K562 (cell line): ENCODE measurements around the gene DDIT3. TPM values are rescaled to one million over a fixed set of nuclear protein-coding genes. Genes with fewer than 3 reads are reported as not detected.

Source experiments
- ATAC-seq: fragments of 200-7000 bp; cut with Tn5 transposase; 3 replicates; pipeline ENCODE4 v1.9.1; 2020; ENCODE audit warnings: moderate library complexity
- BruUV-seq: library from RNA; stranded (reverse); fragments of 400-500 nt; replicated peaks from 2 replicates; lab custom pipeline; 2021; lab: Mats Ljungman, UMichigan
- CTCF ChIA-PET: fragments of 300-600 bp; formaldehyde crosslinking; extraction: SDS; loops from one replicate; lab custom pipeline; 2021; ENCODE audit warnings: low intra/inter-chr PET ratio; lab: Yijun Ruan, JAX
- POLR2A ChIA-PET: fragments of 300-600, 350-650 bp; sonication (Branson Sonifier 250); formaldehyde crosslinking; extraction: SDS; loops from one replicate; lab custom pipeline; 2021; ENCODE audit warnings: antibody characterized with exemption, inconsistent platforms; lab: Yijun Ruan, JAX
- DNase-seq, 4 experiments: peaks; one replicate each; pipeline versions ENCODE4 v3.0.0 to v3.0.0-alpha.2; 2011 to 2018; ENCODE audit warnings: low spot score in 3 of 4, mixed read lengths in 3 of 4; ENCODE audit errors: extremely low read depth in 1 of 4
- FAIRE-seq: peaks from 2 replicates; lab custom pipeline; 2011; peaks lifted over from hg19 to GRCh38; lab: Jason Lieb, UNC
- H2AFZ ChIP-seq: 2 replicates; pipeline ENCODE4 v1.6.0; 2011; ENCODE audit warnings: low read depth, low read length, control low read depth, inconsistent platforms
- H3K27ac ChIP-seq: fragments of 200-600 bp; 3 replicates; pipeline ENCODE4 v1.8.0; 2011; ENCODE audit warnings: low read depth, mild to moderate bottlenecking, control low read depth, inconsistent platforms, low read length, moderate library complexity, mixed read lengths; ENCODE audit errors: extremely low read depth
- H3K27me3 ChIP-seq, 2 experiments: fragments of 300-600 bp in 1 of 2; 2 replicates in 1 of 2; 3 replicates in 1 of 2; pipeline versions ENCODE4 v1.6.0 to v1.8.0; 2011; ENCODE audit warnings: inconsistent platforms in 2 of 2, low read length in 2 of 2, mild to moderate bottlenecking in 1 of 2, mixed read lengths in 1 of 2, moderate library complexity in 1 of 2; ENCODE audit not compliant: control insufficient read depth in 2 of 2, insufficient read depth in 2 of 2
- H3K36me3 ChIP-seq: fragments of 300-600 bp; 3 replicates; pipeline ENCODE4 v1.8.0; 2011; ENCODE audit warnings: mild to moderate bottlenecking, low read length, inconsistent platforms; ENCODE audit not compliant: control insufficient read depth, insufficient read depth
- H3K4me1 ChIP-seq, 2 experiments: fragments of 200-600 bp in 1 of 2; replicated peaks in 1 of 2; 2 replicates in 1 of 2; 3 replicates in 1 of 2; pipeline versions ENCODE4 v1.5.1 to v1.8.0; 2011; ENCODE audit warnings: inconsistent platforms in 2 of 2, low read length in 2 of 2, mild to moderate bottlenecking in 1 of 2, mixed read lengths in 1 of 2, moderate library complexity in 1 of 2; ENCODE audit not compliant: control insufficient read depth in 2 of 2, insufficient read depth in 2 of 2
- H3K4me2 ChIP-seq: 2 replicates; pipeline ENCODE4 v1.6.1; 2011; ENCODE audit warnings: low read length, control low read depth, inconsistent platforms, mixed read lengths; ENCODE audit not compliant: insufficient read depth
- H3K4me3 ChIP-seq: fragments of 200-600 bp; sonication (generic), shearing (Covaris generic); 2 replicates; pipeline ENCODE4 v1.5.1; 2016; ENCODE audit warnings: control low read depth, inconsistent platforms
- H3K79me2 ChIP-seq: fragments of 200-600 bp; 3 replicates; pipeline ENCODE4 v1.8.0; 2011; ENCODE audit warnings: low read length, inconsistent platforms; ENCODE audit not compliant: control insufficient read depth, insufficient read depth
- H3K9ac ChIP-seq, 2 experiments: 2 replicates each; pipeline versions ENCODE4 v1.6.0 to v1.6.1; 2011; ENCODE audit warnings: low read depth in 2 of 2, low read length in 2 of 2, control low read depth in 1 of 2, inconsistent platforms in 1 of 2, mild to moderate bottlenecking in 1 of 2, mixed read lengths in 1 of 2; ENCODE audit not compliant: insufficient read depth in 1 of 2
- H3K9me1 ChIP-seq: one replicate; pipeline ENCODE4 v1.6.0; 2011; ENCODE audit warnings: inconsistent platforms, mild to moderate bottlenecking, low read length, moderate library complexity; ENCODE audit not compliant: control insufficient read depth, insufficient read depth
- H3K9me3 ChIP-seq: replicated peaks from 2 replicates; pipeline ENCODE4 v1.5.1; 2011; ENCODE audit warnings: low read depth, low read length, inconsistent platforms; ENCODE audit not compliant: control insufficient read depth, insufficient read depth
- H4K20me1 ChIP-seq: replicated peaks from 2 replicates; pipeline ENCODE4 v1.6.1; 2011; ENCODE audit warnings: low read length, inconsistent platforms, mixed read lengths; ENCODE audit not compliant: control insufficient read depth, insufficient read depth
- CTBP1 ChIP-seq: fragments of 450-650 bp; IDR thresholded peaks from 2 replicates; pipeline ENCODE4 v1.6.1; 2016; ENCODE audit warnings: borderline replicate concordance
- ERF ChIP-seq: fragments of 450-650 bp; formaldehyde crosslinking; IDR thresholded peaks from 2 replicates; pipeline ENCODE4 v1.4.0; 2020; ENCODE audit warnings: mild to moderate bottlenecking, mixed read lengths
- HDAC3 ChIP-seq: fragments of 450-650 bp; IDR thresholded peaks from 2 replicates; pipeline ENCODE4 v1.6.1; 2018; ENCODE audit warnings: borderline replicate concordance, mild to moderate bottlenecking, moderate library complexity; ENCODE audit not compliant: partially characterized antibody
- KHSRP ChIP-seq: fragments of 450-650 bp; IDR thresholded peaks from 2 replicates; pipeline ENCODE4 v1.6.1; 2017
- MAX ChIP-seq: sonication (generic); formaldehyde crosslinking; IDR thresholded peaks from 2 replicates; pipeline ENCODE4 v1.9.0; 2022; ENCODE audit warnings: mild to moderate bottlenecking, missing genetic modification reagents
- MEIS2 ChIP-seq: fragments of 450-650 bp; IDR thresholded peaks from 2 replicates; pipeline ENCODE4 v1.6.1; 2014; ENCODE audit warnings: mild to moderate bottlenecking; ENCODE audit not compliant: partially characterized antibody
- NBN ChIP-seq: fragments of 450-650 bp; IDR thresholded peaks from 2 replicates; pipeline ENCODE4 v1.6.1; 2016; ENCODE audit warnings: low read depth, mild to moderate bottlenecking
- NR2C2 ChIP-seq, 2 experiments: fragments of 200-800 bp in 1 of 2; sonication (Bioruptor generic) in 1 of 2; sonication (generic) in 1 of 2; formaldehyde crosslinking in 1 of 2; IDR thresholded peaks; 2 replicates each; pipeline versions ENCODE4 v1.6.1 to v1.8.0; 2016 to 2022; ENCODE audit warnings: mild to moderate bottlenecking in 1 of 2, missing compliant biosample characterization in 1 of 2, missing genetic modification characterization in 1 of 2, missing genetic modification reagents in 1 of 2
- POLR2AphosphoS2 ChIP-seq: IDR thresholded peaks from 2 replicates; pipeline ENCODE4 v1.6.1; 2012; ENCODE audit warnings: low read length, improper control_type of control experiment
- RBBP5 ChIP-seq: fragments of 200-600 bp; sonication (generic); IDR thresholded peaks from 2 replicates; pipeline ENCODE4 v1.6.1; 2012; ENCODE audit warnings: borderline replicate concordance, mild to moderate bottlenecking, low read length, control low read depth, inconsistent platforms; ENCODE audit not compliant: insufficient read depth, poor library complexity, severe bottlenecking
- TEAD1 ChIP-seq, 2 experiments: fragments of 450-650 bp in 1 of 2; sonication (generic) in 1 of 2; formaldehyde crosslinking; IDR thresholded peaks; 2 replicates each; pipeline versions ENCODE4 v1.4.0 to v1.8.0; 2020 to 2022; ENCODE audit warnings: mild to moderate bottlenecking in 2 of 2, missing genetic modification reagents in 1 of 2
- THRAP3 ChIP-seq: fragments of 450-650 bp; IDR thresholded peaks from 2 replicates; pipeline ENCODE4 v1.6.1; 2016; ENCODE audit warnings: mild to moderate bottlenecking, inconsistent platforms, borderline replicate concordance
- ZKSCAN8 ChIP-seq: fragments of 200-800 bp; sonication (Bioruptor generic); IDR thresholded peaks from 2 replicates; pipeline ENCODE4 v1.6.1; 2016; ENCODE audit warnings: missing genetic modification characterization, missing compliant biosample characterization
- ZMIZ1 ChIP-seq, 2 experiments: fragments of 150-350 bp in 1 of 2; IDR thresholded peaks; 2 replicates each; pipeline ENCODE4 v1.6.1; 2012 to 2016; ENCODE audit warnings: low read depth in 2 of 2, low read length in 2 of 2, mild to moderate bottlenecking in 1 of 2, moderate library complexity in 1 of 2
- ZNF253 ChIP-seq: fragments of 250-450 bp; sonication (Bioruptor Pico); conservative IDR thresholded peaks from 2 replicates; pipeline ENCODE4 v1.6.1; 2021; ENCODE audit warnings: mild to moderate bottlenecking
- ZNF780A ChIP-seq: fragments of 250-450 bp; sonication (Bioruptor Pico); IDR thresholded peaks from 2 replicates; pipeline ENCODE4 v1.5.0; 2021; ENCODE audit warnings: mild to moderate bottlenecking
- WGBS: fragments of 100-300 bp; shearing (Covaris generic); methylation state at CpG from one replicate; pipeline ENCODE4 v1.1.6; 2016; ENCODE audit warnings: low coverage, mixed read lengths; ENCODE audit not compliant: insufficient coverage; ENCODE audit errors: missing lambda C conversion rate; 5-methylcytosine and 5-hydroxymethylcytosine counted together
- in situ Hi-C: fragments of 300-500 bp; cut with MboI; formaldehyde crosslinking; loops from 4 replicates; pipeline ENCODE4 v1.15.0; 2018; ENCODE audit warnings: inconsistent platforms, mixed read lengths
- intact Hi-C: fragments of 100-400 bp; cut with micrococcal nuclease; formaldehyde crosslinking; loops from 2 replicates; pipeline ENCODE4 v1.14.2; 2022
- polyA plus RNA-seq, 8 experiments: library from polyadenylated mRNA; depleted of rRNA in 4 of 8; stranded (reverse) in 5 of 8; unstranded in 3 of 8; fragments of >200 nt; fragmentation: Nextera tagmentation in 2 of 8; fragmentation: Illumina TruSeq in 1 of 8; extraction: Ambion mirVana in 2 of 8; extraction: Trizol in 1 of 8; gene quantifications; 2 replicates each; pipeline versions ENCODE4 v1.2.1 to v1.2.3, GENCODE V29; 2011 to 2014; ENCODE audit warnings: inconsistent platforms in 1 of 8, missing spikeins in 1 of 8
- total RNA-seq, 7 experiments: library from RNA; depleted of rRNA in 6 of 7; stranded (reverse); fragments of >200 nt in 6 of 7; fragmentation: Illumina TruSeq in 2 of 7; extraction: Trizol in 2 of 7; gene quantifications; 2 replicates each; pipeline versions ENCODE4 v1.2.1 to v1.2.3, GENCODE V29; 2011 to 2021; ENCODE audit warnings: low replicate concordance in 1 of 7

DDIT3 gene
- total and polyA plus RNA-seq, 9 of the 15 experiments (the other 6 are each of a cell fraction or from before 2014, with no cell fraction given): 59.1 to 272 (median 89.9) TPM

- peak; percentile 89; the same call in 1 of the 2 replicates for TF ChIP-seq THRAP3
- TF ChIP-seq RBBP5: no peak
These were observed 3.6 kb downstream of the DDIT3 start (continued) for GRCh38 chr12:57516617-57517153.

GRCh38 chr12:57515934-57516541 lies 4.3 kb downstream of the DDIT3 start:
- peaks cover 52% of the 10 kb centered on the region for H4K20me1 ChIP-seq
- 55% methylated on average over 11 of the region's 11 CpGs for WGBS
- DNase-seq (peak in 1 of 4 experiments; percentile 48), ATAC-seq (peak; percentile 7), FAIRE-seq (no peak)
- no peak overlapping the region for H3K4me3 ChIP-seq
- H3K9me1 ChIP-seq: peaks cover 7% of the 10 kb centered on the region
- H3K79me2 ChIP-seq: peaks cover 41% of the 10 kb centered on the region
- TSS peak; percentile 26 for BruUV-seq
- H3K4me1 ChIP-seq: peaks cover 6 to 21% of the 10 kb centered on the region in 2 experiments
- 0 out of 2 replicates have a peak overlapping the region, but pooled peaks have one; percentile 9 for H3K4me2 ChIP-seq
- H2AFZ ChIP-seq: no peak overlapping the region
- H3K36me3 ChIP-seq: peaks cover 88% of the 10 kb centered on the region
- in situ Hi-C loops (no loop called here), intact Hi-C loops (no loop called here)
- ChIA-PET POLR2A (interaction anchor here (0.7 to 10.1 kb wide), 23 partner anchors 8 to 271 kb away, joined by 3 to 184 read pairs (median 4); partner anchors contain the start of genes ARHGEF25 and DCTN2), CTCF (no interaction called here)
- no peak overlapping the region for H3K9ac ChIP-seq
- no peaks in the 10 kb centered on the region for H3K27me3 ChIP-seq
- H3K9me3 ChIP-seq: no peaks in the 10 kb centered on the region
- peak overlapping the region; percentile 59; the same call in 1 of the 3 replicates for H3K27ac ChIP-seq
- peak; percentile 36; the same call in 1 of the 2 replicates for TF ChIP-seq KHSRP
- TF ChIP-seq ZNF780A (CRISPR knock-in tag): peak; percentile 53; the same call in 1 of the 2 replicates
- 0 out of 2 replicates have a peak, but pooled peaks have one; percentile 35 for TF ChIP-seq ERF (CRISPR knock-in tag)
- peak in 1 of 2 experiments; percentile 11; a peak in 1 of 4 replicates for TF ChIP-seq ZMIZ1 (IDR thresholded peaks at IDR 0.05; ENCODE audit: low read depth in 2 of 2, low read length in 2 of 2)
- no peak for TF ChIP-seq MAX (CRISPR knock-in tag)
- peak; percentile 72 for TF ChIP-seq MEIS2
- TF ChIP-seq NBN: 0 out of 2 replicates have a peak, but pooled peaks have one; percentile 14
- TF ChIP-seq ZNF253 (CRISPR knock-in tag): 0 out of 2 replicates have a peak, but pooled peaks have one; percentile 41
- 0 out of 2 replicates have a peak, but pooled peaks have one; percentile 19 for TF ChIP-seq ZKSCAN8
- TF ChIP-seq POLR2AphosphoS2: peak; percentile 77
- TF ChIP-seq HDAC3: peak; percentile 11
- no peak for TF ChIP-seq NR2C2 (CRISPR knock-in tag; IDR thresholded peaks at IDR 0.05)
- TF ChIP-seq NR2C2 (tag; IDR thresholded peaks at IDR 0.05): peak; percentile 46; the same call in 1 of the 2 replicates
- TF ChIP-seq CTBP1: peak; percentile 80
- TF ChIP-seq TEAD1 (CRISPR knock-in tag; IDR thresholded peaks at IDR 0.05): peak in 1 of 2 experiments; percentile 61; a peak in 2 of 4 replicates
